Natural killer cell (primary cell): ENCODE data around the gene DNAH1. TPM values are rescaled to one million over a fixed set of nuclear protein-coding genes. Genes with fewer than 3 reads are reported as not detected.
A peak's percentile ranks its signal among the peaks of the same experiment; 100 is the strongest.

ENCODE experiments used
- ATAC-seq, 3 donors: fragments of 150-1000 bp in 2 of 3; fragments of 200-7000 bp in 1 of 3; cut with Tn5 transposase; 1 replicate in 1 of 3; 2 replicates in 2 of 3; pipeline ENCODE4 v1.10.0; 2021; ENCODE audit warnings: mild to moderate bottlenecking in 2 of 3, moderate library complexity in 2 of 3
- DNase-seq, 2 donors: peaks; one replicate each; pipeline versions ENCODE4 v3.0.0 to v3.0.0-alpha.2; 2013 to 2021; ENCODE audit warnings: mixed read lengths in 1 of 2
- H3K27ac ChIP-seq: one replicate; pipeline ENCODE4 v1.5.1; 2013; ENCODE audit warnings: mild to moderate bottlenecking, low read length
- H3K27me3 ChIP-seq: one replicate; pipeline ENCODE4 v1.6.1; 2013; ENCODE audit warnings: low read length; ENCODE audit not compliant: control insufficient read depth, insufficient read depth
- H3K36me3 ChIP-seq: one replicate; pipeline ENCODE4 v1.6.1; 2013; ENCODE audit warnings: low read length; ENCODE audit not compliant: control insufficient read depth, insufficient read depth
- H3K4me1 ChIP-seq: one replicate; pipeline ENCODE4 v1.6.1; 2013; ENCODE audit warnings: low read length; ENCODE audit not compliant: control insufficient read depth, insufficient read depth
- H3K4me3 ChIP-seq: one replicate; pipeline ENCODE4 v1.5.1; 2013; ENCODE audit warnings: low read length
- H3K9me3 ChIP-seq: one replicate; pipeline ENCODE4 v1.6.1; 2013; ENCODE audit warnings: low read length; ENCODE audit not compliant: control insufficient read depth, insufficient read depth
- H3K27ac Mint-ChIP-seq, 2 donors: one replicate each; pipeline ENCODE4 v1.8.0; 2022; ENCODE audit warnings: mild to moderate bottlenecking in 2 of 2, mixed read lengths in 2 of 2, moderate library complexity in 1 of 2
- H3K27me3 Mint-ChIP-seq, 2 donors: one replicate each; pipeline ENCODE4 v1.8.0; 2022; ENCODE audit warnings: low read depth in 2 of 2, mixed read lengths in 2 of 2
- H3K36me3 Mint-ChIP-seq: one replicate; pipeline ENCODE4 v1.8.0; 2022; ENCODE audit warnings: mixed read lengths
- H3K4me1 Mint-ChIP-seq, 2 donors: one replicate each; pipeline ENCODE4 v1.8.0; 2022; ENCODE audit warnings: mixed read lengths in 2 of 2
- H3K4me3 Mint-ChIP-seq: one replicate; pipeline ENCODE4 v1.8.0; 2022; ENCODE audit warnings: mild to moderate bottlenecking, moderate library complexity, mixed read lengths
- H3K9me3 Mint-ChIP-seq, 2 donors: one replicate each; pipeline ENCODE4 v1.8.0; 2022; ENCODE audit warnings: mixed read lengths in 2 of 2
- WGBS: methylation state at CpG from one replicate; pipeline ENCODE4 v1.1.7; 2013; ENCODE audit warnings: missing lambda C conversion rate; ENCODE audit not compliant: insufficient coverage; 5-methylcytosine and 5-hydroxymethylcytosine counted together
- intact Hi-C: fragments of 100-400 bp; cut with micrococcal nuclease; formaldehyde crosslinking; loops from one replicate; pipeline ENCODE4 v1.14.2; 2022
- total RNA-seq, 4 donors: library from RNA; stranded (reverse); fragments of 120-200 nt in 1 of 4; gene quantifications; one replicate each; pipeline versions ENCODE4 v1.2.3 to v1.2.4, GENCODE V29; 2013 to 2022
- TF ChIP-seq, protein P1 (sequence below): fragments of 200-600 bp; IDR thresholded peaks from one replicate; pipeline ENCODE4 v1.8.0; 2022; ENCODE audit warnings: antibody characterized with exemption

DNAH1 gene
- total RNA-seq, 3 donors from 2014 or later (not counting 1 experiment from before 2014, with no cell fraction given) = 72.3 to 81.7 (median 74.2) TPM

DNA sequence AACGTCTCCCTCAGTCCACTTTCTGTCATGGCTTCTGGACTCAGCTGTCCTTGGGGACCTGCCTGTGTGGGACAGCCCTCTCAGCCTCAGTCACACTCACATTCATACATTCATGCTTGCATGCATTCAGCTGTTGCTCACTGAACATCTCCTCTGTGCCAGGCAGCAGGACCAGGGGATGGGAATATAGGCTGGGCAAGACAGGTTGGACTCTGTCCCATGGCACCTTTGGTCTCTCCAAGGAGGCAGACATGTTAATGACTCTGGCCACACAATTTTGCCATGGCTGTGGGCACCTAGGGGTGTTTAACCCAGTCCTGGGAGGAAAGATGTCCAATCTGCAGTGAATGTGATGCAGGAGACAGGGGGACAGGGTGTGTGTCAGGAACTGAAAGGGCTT is 7.8 kb upstream of the DNAH1 start:
- Mint-ChIP-seq H3K9me3 (no peaks in the 10 kb centered on the region), H3K36me3 (no peaks in the 10 kb centered on the region), H3K27ac (peak overlapping the region; percentile 92), H3K27me3 (no peaks in the 10 kb centered on the region), H3K4me3 (peak overlapping the region; percentile 21), H3K4me1 (peaks cover 44 to 63% of the 10 kb centered on the region in 2 donors)
- TF ChIP-seq, protein P1, sequence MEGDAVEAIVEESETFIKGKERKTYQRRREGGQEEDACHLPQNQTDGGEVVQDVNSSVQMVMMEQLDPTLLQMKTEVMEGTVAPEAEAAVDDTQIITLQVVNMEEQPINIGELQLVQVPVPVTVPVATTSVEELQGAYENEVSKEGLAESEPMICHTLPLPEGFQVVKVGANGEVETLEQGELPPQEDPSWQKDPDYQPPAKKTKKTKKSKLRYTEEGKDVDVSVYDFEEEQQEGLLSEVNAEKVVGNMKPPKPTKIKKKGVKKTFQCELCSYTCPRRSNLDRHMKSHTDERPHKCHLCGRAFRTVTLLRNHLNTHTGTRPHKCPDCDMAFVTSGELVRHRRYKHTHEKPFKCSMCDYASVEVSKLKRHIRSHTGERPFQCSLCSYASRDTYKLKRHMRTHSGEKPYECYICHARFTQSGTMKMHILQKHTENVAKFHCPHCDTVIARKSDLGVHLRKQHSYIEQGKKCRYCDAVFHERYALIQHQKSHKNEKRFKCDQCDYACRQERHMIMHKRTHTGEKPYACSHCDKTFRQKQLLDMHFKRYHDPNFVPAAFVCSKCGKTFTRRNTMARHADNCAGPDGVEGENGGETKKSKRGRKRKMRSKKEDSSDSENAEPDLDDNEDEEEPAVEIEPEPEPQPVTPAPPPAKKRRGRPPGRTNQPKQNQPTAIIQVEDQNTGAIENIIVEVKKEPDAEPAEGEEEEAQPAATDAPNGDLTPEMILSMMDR = no peak
- Histone ChIP-seq H3K9me3 (no peaks in the 10 kb centered on the region), H3K4me3 (no peak overlapping the region), H3K27me3 (no peaks in the 10 kb centered on the region), H3K36me3 (peaks cover 3% of the 10 kb centered on the region), H3K27ac (peak overlapping the region; percentile 74), H3K4me1 (peaks cover 53% of the 10 kb centered on the region)
- no peak for DNase-seq
- intact Hi-C loops = no loop called here
- no peak for ATAC-seq
- 60% methylated on average over 1 of the region's 1 CpG for WGBS

DNA sequence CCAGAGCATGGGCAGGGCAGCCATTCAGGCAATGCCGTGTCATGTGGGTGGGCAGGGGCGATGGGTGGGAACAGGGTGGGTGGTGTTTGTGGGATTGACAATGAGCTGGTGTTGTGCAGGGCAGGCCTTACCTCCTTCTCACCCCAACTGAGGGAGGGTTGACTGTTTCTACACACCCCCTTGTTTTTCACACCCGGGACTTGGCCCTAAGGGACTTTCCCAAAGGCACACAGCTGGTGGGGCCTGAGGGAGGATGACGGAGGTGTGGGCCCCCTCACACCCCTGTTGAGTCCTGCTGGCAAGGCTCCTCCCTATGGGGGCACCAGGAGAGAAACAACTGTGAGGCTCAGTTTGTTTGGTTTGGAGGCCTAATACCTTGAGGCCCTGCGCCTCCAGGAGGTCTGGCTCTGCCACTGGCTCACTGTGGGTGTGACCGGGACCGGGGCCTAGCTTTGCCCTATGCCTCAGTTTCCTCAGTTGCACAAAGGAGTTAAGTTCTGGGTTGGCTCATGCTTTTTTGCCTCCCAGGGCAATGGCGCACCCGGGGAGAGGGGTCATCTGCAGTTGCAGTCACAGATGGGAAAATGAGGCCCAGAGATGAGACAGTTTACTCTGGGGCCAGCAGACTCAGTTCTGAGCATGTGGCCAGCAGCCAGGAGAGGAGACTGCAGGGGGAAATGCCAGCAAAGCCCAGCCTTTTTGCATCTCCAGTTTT is 5.1 kb upstream of the DNAH1 start:
- Histone ChIP-seq H3K27me3 (no peaks in the 10 kb centered on the region), H3K4me1 (peaks cover 68% of the 10 kb centered on the region), H3K4me3 (no peak overlapping the region), H3K27ac (peak overlapping the region; percentile 89), H3K36me3 (peaks cover 6% of the 10 kb centered on the region), H3K9me3 (no peaks in the 10 kb centered on the region)
- WGBS = 52% methylated on average over 8 of the region's 9 CpGs
- TF ChIP-seq, protein P1 = no peak
- DNase-seq = peak; percentile 70 to 81
- intact Hi-C loops = loop anchor here (1.0 to 5.0 kb wide), 2 partner anchors 23 to 34 kb away; partner anchors contain the start of gene WDR82
- H3K4me3 Mint-ChIP-seq = peak overlapping the region; percentile 42
- H3K36me3 Mint-ChIP-seq = no peaks in the 10 kb centered on the region
- H3K27ac Mint-ChIP-seq = peak overlapping the region; percentile 92
- no peaks in the 10 kb centered on the region for H3K27me3 Mint-ChIP-seq
- peaks cover 41 to 65% of the 10 kb centered on the region in 2 donors for H3K4me1 Mint-ChIP-seq
- ATAC-seq = peak; percentile 93 to 96 (median 95)
- no peaks in the 10 kb centered on the region for H3K9me3 Mint-ChIP-seq

DNA sequence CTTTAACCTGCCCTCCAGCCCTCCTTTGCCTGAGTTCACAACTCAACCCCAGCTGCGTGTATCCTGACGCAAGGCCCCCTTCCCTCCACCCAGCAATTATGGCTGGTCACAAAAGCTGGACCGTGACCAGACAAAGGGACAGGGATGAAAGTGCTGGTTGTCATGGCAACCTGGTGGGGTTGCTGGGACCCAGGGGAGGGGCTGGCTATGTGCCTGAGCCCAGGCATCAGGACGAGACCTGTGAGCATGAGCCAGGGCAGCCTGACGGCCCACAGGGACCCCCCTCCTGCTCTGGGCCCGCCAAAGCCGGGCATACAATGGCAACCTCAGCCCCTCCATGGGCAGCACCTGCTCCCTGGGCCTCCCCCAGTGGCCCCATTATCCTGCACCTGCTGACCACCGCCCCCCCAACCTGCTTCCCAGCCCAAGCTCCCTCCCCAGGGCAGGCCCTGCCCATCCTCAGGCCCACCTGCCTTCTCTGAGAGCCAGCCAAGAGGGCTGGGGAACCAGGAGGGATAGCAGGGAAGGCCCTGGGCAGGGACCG is 4.5 kb upstream of the DNAH1 start:
- Histone ChIP-seq H3K9me3 (no peaks in the 10 kb centered on the region), H3K36me3 (peaks cover 6% of the 10 kb centered on the region), H3K27me3 (no peaks in the 10 kb centered on the region), H3K4me3 (no peak overlapping the region), H3K4me1 (peaks cover 66% of the 10 kb centered on the region), H3K27ac (peak overlapping the region; percentile 89)
- Mint-ChIP-seq H3K4me3 (no peak overlapping the region), H3K27ac (peak overlapping the region; percentile 92), H3K36me3 (no peaks in the 10 kb centered on the region), H3K27me3 (no peaks in the 10 kb centered on the region), H3K9me3 (no peaks in the 10 kb centered on the region), H3K4me1 (peaks cover 40 to 64% of the 10 kb centered on the region in 2 donors)
- intact Hi-C loops = loop anchor here (5.0 kb wide), 1 partner anchor 34 kb away; the partner anchor contains the start of gene WDR82
- TF ChIP-seq, protein P1 = no peak
- DNase-seq (no peak), ATAC-seq (no peak)
- 90% methylated on average over 9 of the region's 9 CpGs for WGBS
